Kidney epithelial cell (primary cell): ENCODE results near the gene PUM2. TPM values are rescaled to one million over a fixed set of nuclear protein-coding genes. Genes with fewer than 3 reads are reported as not detected.
A peak's percentile ranks its signal among the peaks of the same experiment; 100 is the strongest.
"Not testable (repeated sequence)": the region's sequence is repeated elsewhere in the genome, so short reads cannot be mapped to it uniquely, and the experiment has no call there.

ENCODE experiments used
- DNase-seq: peaks from one replicate; pipeline ENCODE4 v3.0.0-alpha.2; 2010; ENCODE audit warnings: low read depth
- H3K27me3 ChIP-seq: 2 replicates; pipeline ENCODE4 v1.6.0; 2011; ENCODE audit warnings: low read length; ENCODE audit not compliant: control insufficient read depth, insufficient read depth
- H3K36me3 ChIP-seq: 2 replicates; pipeline ENCODE4 v1.5.1; 2011; ENCODE audit warnings: low read length; ENCODE audit not compliant: control insufficient read depth, insufficient read depth
- H3K4me3 ChIP-seq: 2 replicates; pipeline ENCODE4 v1.5.1; 2011; ENCODE audit warnings: low read depth, mild to moderate bottlenecking, control low read depth, low read length
- CTCF ChIP-seq: IDR thresholded peaks from 2 replicates; pipeline ENCODE4 v1.5.1; 2011; ENCODE audit warnings: mild to moderate bottlenecking, moderate library complexity, low read length, control low read depth, inconsistent platforms; ENCODE audit not compliant: insufficient read depth, poor library complexity, severe bottlenecking
- total RNA-seq: library from RNA; depleted of rRNA; stranded (reverse); fragments of >200 nt; gene quantifications from 2 replicates; pipeline ENCODE4 v1.2.3, GENCODE V29; 2015

Gene PUM2
- total RNA-seq, 1 donor from 2014 or later = 44.2 TPM

- peak; percentile 4 for DNase-seq
- Histone ChIP-seq H3K27me3 (no peaks in the 10 kb centered on the region), H3K36me3 (no peaks in the 10 kb centered on the region), H3K4me3 (no peak overlapping the region)
- no peak for TF ChIP-seq CTCF
These were observed 61.9 kb downstream of the PUM2 start for GRCh38 chr2:20288642-20289340.

GRCh38 chr2:20282916-20283592 is 67.6 kb downstream of the PUM2 start:
- DNase-seq = no peak
- H3K27me3 ChIP-seq = no peaks in the 10 kb centered on the region
- TF ChIP-seq CTCF = no peak
- no peak overlapping the region for H3K4me3 ChIP-seq
- peaks cover 1% of the 10 kb centered on the region for H3K36me3 ChIP-seq

- Histone ChIP-seq H3K36me3 (peaks cover 1% of the 10 kb centered on the region), H3K4me3 (no peak overlapping the region), H3K27me3 (no peaks in the 10 kb centered on the region)
- DNase-seq = no peak
- no peak for TF ChIP-seq CTCF
These were observed 68.8 kb downstream of the PUM2 start for GRCh38 chr2:20281876-20282275.

GRCh38 chr2:20273042-20273441 is 77.6 kb downstream of the PUM2 start:
- TF ChIP-seq CTCF = no peak
- no peaks in the 10 kb centered on the region for H3K36me3 ChIP-seq
- no peak for DNase-seq
- H3K27me3 ChIP-seq = no peaks in the 10 kb centered on the region
- no peak overlapping the region for H3K4me3 ChIP-seq

GRCh38 chr2:20268317-20268716 is 82.3 kb downstream of the PUM2 start:
- H3K27me3 ChIP-seq, H3K4me3 ChIP-seq, DNase-seq, H3K36me3 ChIP-seq: not testable (repeated sequence)

GRCh38 chr2:20267529-20267928 is 83.1 kb downstream of the PUM2 start:
- Histone ChIP-seq H3K36me3 (no peaks in the 10 kb centered on the region), H3K4me3 (no peak overlapping the region), H3K27me3 (no peaks in the 10 kb centered on the region)
- DNase-seq = no peak
- no peak for TF ChIP-seq CTCF
